DOHH2 (cell line): ENCODE measurements around the gene CYP1A1.

Experiments
- H3F3A ChIP-seq: fragments of 200-600 bp; sonication (generic), shearing (Covaris generic); 2 replicates; pipeline ENCODE4 v1.6.0; 2016; ENCODE audit warnings: antibody characterized with exemption, mild to moderate bottlenecking; ENCODE audit not compliant: control insufficient read depth, insufficient read depth
- H3K27ac ChIP-seq: fragments of 200-600 bp; sonication (generic); 2 replicates; pipeline ENCODE4 v1.5.1; 2014; ENCODE audit warnings: low read depth, mild to moderate bottlenecking, low read length, moderate library complexity
- H3K27me3 ChIP-seq: fragments of 200-600 bp; sonication (generic); 2 replicates; pipeline ENCODE4 v1.6.1; 2014; ENCODE audit warnings: mild to moderate bottlenecking, low read length, mixed read lengths; ENCODE audit not compliant: control insufficient read depth
- H3K36me3 ChIP-seq: fragments of 200-600 bp; sonication (generic); 2 replicates; pipeline ENCODE4 v1.6.1; 2014; ENCODE audit warnings: mild to moderate bottlenecking, low read length, moderate library complexity, mixed read lengths; ENCODE audit not compliant: control insufficient read depth
- H3K4me1 ChIP-seq: fragments of 200-600 bp; sonication (generic); 2 replicates; pipeline ENCODE4 v1.6.1; 2014; ENCODE audit warnings: mild to moderate bottlenecking, low read length, mixed read lengths; ENCODE audit not compliant: control insufficient read depth
- H3K4me2 ChIP-seq: fragments of 200-600 bp; sonication (generic); 2 replicates; pipeline ENCODE4 v1.6.0; 2014; ENCODE audit warnings: mild to moderate bottlenecking, low read length, moderate library complexity
- H3K4me3 ChIP-seq: fragments of 200-600 bp; sonication (generic); 2 replicates; pipeline ENCODE4 v1.5.1; 2014; ENCODE audit warnings: mild to moderate bottlenecking, low read length, mixed read lengths
- H3K79me2 ChIP-seq: fragments of 200-600 bp; sonication (generic); 2 replicates; pipeline ENCODE4 v1.6.1; 2014; ENCODE audit warnings: mild to moderate bottlenecking, low read length, mixed read lengths; ENCODE audit not compliant: control insufficient read depth
- H3K9me2 ChIP-seq: fragments of 200-600 bp; sonication (generic); replicated peaks from 2 replicates; pipeline ENCODE4 v1.6.1; 2014; ENCODE audit warnings: mild to moderate bottlenecking, low read length, mixed read lengths; ENCODE audit not compliant: control insufficient read depth
- H3K9me3 ChIP-seq: fragments of 200-600 bp; sonication (generic); 2 replicates; pipeline ENCODE4 v1.6.1; 2014; ENCODE audit warnings: antibody characterized with exemption, low read length, mixed read lengths; ENCODE audit not compliant: control insufficient read depth, insufficient read depth
- H4K20me1 ChIP-seq: fragments of 200-600 bp; sonication (generic); 2 replicates; pipeline ENCODE4 v1.6.0; 2014; ENCODE audit warnings: low read depth, mild to moderate bottlenecking, antibody characterized with exemption, low read length, moderate library complexity; ENCODE audit not compliant: control insufficient read depth, insufficient read depth
- CTCF ChIP-seq: fragments of 200-600 bp; sonication (generic); IDR thresholded peaks from one replicate; pipeline ENCODE4 v1.5.1; 2014; ENCODE audit warnings: antibody characterized with exemption, mild to moderate bottlenecking, low read depth, low read length; ENCODE audit not compliant: poor library complexity, severe bottlenecking
- EZH2phosphoT487 ChIP-seq: fragments of 200-600 bp; sonication (generic); IDR thresholded peaks from 2 replicates; pipeline ENCODE4 v1.6.1; 2017; ENCODE audit warnings: borderline replicate concordance, mild to moderate bottlenecking, antibody characterized with exemption, low read length, moderate library complexity, mixed read lengths

Gene CYP1A1

GRCh38 chr15:74752531-74752930 lies 27.2 kb upstream of the CYP1A1 start:
- H3K27me3 ChIP-seq = peaks cover 12% of the 10 kb centered on the region; the same call in 1 of the 2 replicates
- H3K36me3 ChIP-seq = no peaks in the 10 kb centered on the region
- no peak overlapping the region for H3K4me2 ChIP-seq
- no peak overlapping the region for H3K27ac ChIP-seq
- no peak overlapping the region for H3K4me3 ChIP-seq
- no peaks in the 10 kb centered on the region for H3K79me2 ChIP-seq
- H3K4me1 ChIP-seq = no peaks in the 10 kb centered on the region
- H3K9me2 ChIP-seq = no peaks in the 10 kb centered on the region
- TF ChIP-seq EZH2phosphoT487 (no peak), CTCF (no peak)
- H3F3A ChIP-seq = no peaks in the 10 kb centered on the region
- no peaks in the 10 kb centered on the region for H4K20me1 ChIP-seq
- H3K9me3 ChIP-seq = no peaks in the 10 kb centered on the region

- Histone ChIP-seq H3K4me3 (no peak overlapping the region), H3K79me2 (no peaks in the 10 kb centered on the region), H3K27ac (no peak overlapping the region), H3K4me1 (no peaks in the 10 kb centered on the region), H3K27me3 (peaks cover 12% of the 10 kb centered on the region; the same call in 1 of the 2 replicates), H3F3A (no peaks in the 10 kb centered on the region), H3K4me2 (no peak overlapping the region), H4K20me1 (no peaks in the 10 kb centered on the region), H3K9me3 (no peaks in the 10 kb centered on the region), H3K9me2 (no peaks in the 10 kb centered on the region), H3K36me3 (no peaks in the 10 kb centered on the region)
- TF ChIP-seq EZH2phosphoT487 (no peak), CTCF (no peak)
Measured at GRCh38 chr15:74752011-74752410, 26.7 kb upstream of the CYP1A1 start.

GRCh38 chr15:74750751-74751150 lies 25.4 kb upstream of the CYP1A1 start:
- H3K79me2 ChIP-seq = no peaks in the 10 kb centered on the region
- H3K9me2 ChIP-seq = no peaks in the 10 kb centered on the region
- H3K27me3 ChIP-seq = peaks cover 10% of the 10 kb centered on the region; the same call in 1 of the 2 replicates
- no peak for TF ChIP-seq EZH2phosphoT487
- no peak for TF ChIP-seq CTCF
- no peaks in the 10 kb centered on the region for H4K20me1 ChIP-seq
- H3K4me2 ChIP-seq = no peak overlapping the region
- no peaks in the 10 kb centered on the region for H3K4me1 ChIP-seq
- no peak overlapping the region for H3K27ac ChIP-seq
- no peaks in the 10 kb centered on the region for H3K36me3 ChIP-seq
- no peak overlapping the region for H3K4me3 ChIP-seq
- H3K9me3 ChIP-seq = no peaks in the 10 kb centered on the region
- no peaks in the 10 kb centered on the region for H3F3A ChIP-seq
